ENCODE measurements around the gene NEDD1.

Gene NEDD1

GRCh38 chr12:96906849-96907670, at the start of gene NEDD1:
NEDD1 (plus strand) TSS chr12:96907257; CDS start chr12:96909760, 2,503 bp downstream.
- H3K4me3 ChIP-seq (ENCODE audit: low read depth, low read length) = peak within 1 kb of the TSS; percentile 97
- no peak for TF ChIP-seq CTCF (conservative IDR thresholded peaks at IDR 0.05; ENCODE audit: low read depth, low read length)
- DNase-seq (ENCODE audit: low read depth) = peak; percentile 68

GRCh38 chr12:96858162-96858561, 48.9 kb upstream of the NEDD1 start:
- no peak for DNase-seq (ENCODE audit: low read depth)
- TF ChIP-seq CTCF (conservative IDR thresholded peaks at IDR 0.05; ENCODE audit: low read depth, low read length) = no peak
- no peak overlapping the region for H3K4me3 ChIP-seq (ENCODE audit: low read depth, low read length)

GRCh38 chr12:96861656-96862055, 45.4 kb upstream of the NEDD1 start:
- H3K4me3 ChIP-seq (ENCODE audit: low read depth, low read length) = no peak overlapping the region

GRCh38 chr12:96862326-96862725, 44.7 kb upstream of the NEDD1 start:
- DNase-seq (ENCODE audit: low read depth) = no peak
- TF ChIP-seq CTCF (conservative IDR thresholded peaks at IDR 0.05; ENCODE audit: low read depth, low read length) = no peak
- H3K4me3 ChIP-seq (ENCODE audit: low read depth, low read length) = no peak overlapping the region

More at GRCh38 chr12:96861656-96862055, 45.4 kb upstream of the NEDD1 start:
- no peak for DNase-seq (ENCODE audit: low read depth)
- no peak for TF ChIP-seq CTCF (conservative IDR thresholded peaks at IDR 0.05; ENCODE audit: low read depth, low read length)

- no peak for TF ChIP-seq CTCF (conservative IDR thresholded peaks at IDR 0.05; ENCODE audit: low read depth, low read length)
- no peak for DNase-seq (ENCODE audit: low read depth)
- H3K4me3 ChIP-seq (ENCODE audit: low read depth, low read length) = no peak overlapping the region
Measured at GRCh38 chr12:96864335-96864734, 42.7 kb upstream of the NEDD1 start.

- no peak for DNase-seq (ENCODE audit: low read depth)
- no peak overlapping the region for H3K4me3 ChIP-seq (ENCODE audit: low read depth, low read length)
- no peak for TF ChIP-seq CTCF (conservative IDR thresholded peaks at IDR 0.05; ENCODE audit: low read depth, low read length)
Measured at GRCh38 chr12:96866801-96867590, 40.1 kb upstream of the NEDD1 start.

Data from choroid plexus epithelial cell (primary cell).